Measurements from ENCODE around the gene TAF1B.
"Not testable (repeated sequence)": the region's sequence is repeated elsewhere in the genome, so short reads cannot be mapped to it uniquely, and the experiment has no call there.

TAF1B gene

DNA sequence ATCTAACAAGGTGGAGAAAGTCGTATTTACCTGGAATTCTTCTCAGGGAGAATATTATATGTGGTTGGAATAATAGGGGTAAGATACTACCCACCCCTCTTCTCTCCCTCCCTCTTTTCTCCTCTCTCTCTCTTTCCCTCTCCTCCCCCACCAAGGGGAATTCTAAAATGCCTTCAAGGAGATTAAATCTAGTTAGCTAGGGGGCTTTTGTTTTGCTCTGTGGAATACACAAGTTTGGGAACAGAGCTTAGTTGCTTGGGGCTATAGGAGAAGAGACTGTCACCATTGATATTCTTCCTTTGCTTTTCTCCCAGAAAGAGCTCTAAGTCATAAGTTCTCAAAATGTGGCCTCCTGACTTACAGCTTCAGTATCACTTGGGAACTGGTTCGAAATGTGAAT, 34.5 kb downstream of the TAF1B start:
- in situ Hi-C loops (cut with HindIII; ENCODE audit: low sequenced_read_pairs), result no loop called here

DNA sequence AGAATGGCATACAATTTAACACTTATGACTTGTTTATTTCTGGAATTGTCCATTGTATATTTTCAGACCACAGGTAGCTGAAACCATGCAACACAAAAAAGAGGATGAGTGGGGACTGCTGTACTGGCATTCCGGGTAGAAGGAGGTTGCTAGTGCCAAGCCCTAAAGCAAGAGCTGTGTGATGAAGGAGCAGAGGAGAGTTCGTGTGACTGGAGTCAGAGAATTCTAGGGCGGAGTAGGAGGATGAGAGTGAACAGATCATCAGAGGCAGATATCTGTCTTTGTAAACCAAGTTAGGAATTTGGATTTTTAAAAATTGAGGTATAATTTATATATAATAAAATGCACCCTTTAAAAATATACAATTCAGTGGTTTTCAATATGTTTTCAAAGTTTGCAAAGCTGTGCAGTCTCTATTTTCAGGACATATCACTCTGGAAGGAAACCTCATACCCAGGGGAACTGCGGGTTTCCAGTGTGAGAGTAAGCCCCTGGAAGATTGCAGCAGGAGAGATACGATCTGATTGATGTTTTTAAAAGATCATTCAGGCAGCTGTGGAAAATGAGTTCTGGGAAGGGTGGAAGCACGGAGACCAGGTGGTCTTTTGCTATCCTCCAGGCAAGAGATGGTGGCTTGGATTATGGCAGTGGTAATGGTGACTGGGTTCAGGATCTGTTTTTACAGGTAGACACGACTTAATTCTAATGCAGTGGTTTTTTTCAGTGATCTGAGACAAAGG, 36.4 kb downstream of the TAF1B start:
- in situ Hi-C loops (cut with HindIII; ENCODE audit: low sequenced_read_pairs), result no loop called here

DNA sequence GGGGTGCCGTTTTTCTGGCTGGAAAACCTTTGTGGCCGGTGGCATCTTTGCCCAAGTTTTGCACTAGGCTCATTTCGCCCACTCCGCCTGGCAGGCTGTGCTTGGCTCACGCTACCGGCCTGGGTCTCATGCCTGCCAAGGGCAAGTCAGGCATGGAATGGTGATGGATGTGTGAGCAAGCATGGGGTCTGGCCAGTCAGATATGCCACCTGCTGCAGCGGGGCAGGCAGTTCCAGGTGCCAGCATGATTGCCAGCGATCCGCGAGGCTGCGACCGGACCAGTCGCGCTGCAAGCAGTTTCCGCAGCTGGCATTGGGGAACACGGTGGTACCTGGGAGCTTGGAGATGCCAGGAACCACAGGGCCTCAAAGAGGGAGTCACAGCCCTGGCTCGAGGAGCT, 40.6 kb downstream of the TAF1B start:
- in situ Hi-C loops (cut with HindIII; ENCODE audit: low sequenced_read_pairs), result no loop called here

DNA sequence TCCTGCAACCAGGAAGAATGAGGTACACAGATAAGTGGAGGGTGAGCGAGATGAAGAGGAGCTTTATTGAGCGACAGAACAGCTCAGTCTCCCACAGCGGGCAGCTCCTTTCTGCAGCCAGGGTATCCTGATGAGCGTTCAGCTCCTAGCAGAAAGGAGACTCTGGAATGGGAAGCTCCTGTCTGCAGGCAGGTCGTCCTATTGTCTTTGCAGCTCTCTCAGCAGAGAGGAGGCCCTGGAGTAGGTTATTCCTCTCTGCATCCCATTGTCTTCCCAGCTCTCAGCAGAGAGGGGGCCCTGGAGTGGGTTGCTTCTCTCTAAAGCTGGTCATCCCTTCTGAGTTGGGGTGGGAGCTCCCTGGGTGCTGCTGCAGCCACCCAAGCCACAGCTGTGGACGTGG, 41.2 kb downstream of the TAF1B start:
- in situ Hi-C loops (cut with HindIII; ENCODE audit: low sequenced_read_pairs), result no loop called here

DNA sequence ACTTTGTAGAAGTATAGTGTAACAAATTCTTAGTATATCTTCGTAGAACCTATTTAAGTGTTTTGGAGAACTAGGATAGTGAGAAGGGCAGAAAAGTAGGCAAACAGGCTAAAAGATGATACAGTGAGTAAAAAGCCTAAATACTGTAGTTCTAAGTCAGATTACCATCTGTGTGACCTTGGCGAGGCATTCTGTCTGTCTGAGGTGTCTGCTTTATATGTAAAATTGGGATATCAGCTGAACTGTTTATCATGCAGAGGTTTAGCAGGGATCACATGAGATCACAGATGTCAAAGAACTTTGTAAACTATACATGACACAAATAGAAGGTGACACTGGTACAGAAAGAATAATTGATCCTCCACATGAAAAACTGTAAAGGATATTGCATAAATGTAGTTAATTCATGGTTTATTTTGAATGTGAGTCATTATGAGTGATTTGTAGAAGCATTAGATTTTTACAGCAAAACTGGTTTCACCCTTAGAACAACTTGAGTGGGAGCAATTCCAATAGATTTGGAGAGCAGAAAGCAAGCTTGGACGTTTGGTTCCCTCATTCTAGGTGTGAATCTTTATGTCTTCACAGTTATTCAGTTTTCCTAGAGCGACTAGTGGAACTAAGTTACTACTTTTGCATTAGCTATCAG, 41.9 kb downstream of the TAF1B start:
- in situ Hi-C loops (cut with HindIII; ENCODE audit: low sequenced_read_pairs), result no loop called here

DNA sequence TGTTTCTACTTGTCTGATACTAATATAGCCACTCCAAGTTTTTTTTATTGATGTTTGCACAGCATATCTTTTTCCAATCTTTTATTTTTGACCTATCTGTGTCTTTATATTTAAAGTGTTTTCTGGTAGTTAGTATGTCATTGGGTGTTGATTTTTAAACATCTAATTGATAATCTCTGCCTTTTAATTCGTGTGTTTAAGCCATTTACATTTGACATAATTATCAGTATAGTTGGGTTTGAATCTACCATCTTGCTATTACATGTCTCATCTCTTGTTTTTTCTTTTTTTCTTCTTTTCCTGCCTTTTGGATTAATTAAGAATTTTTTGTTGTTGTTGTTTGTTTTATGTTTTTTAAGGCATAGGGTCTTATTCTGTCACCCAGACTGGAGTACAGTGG, 44.2 kb downstream of the TAF1B start:
- in situ Hi-C loops (cut with HindIII; ENCODE audit: low sequenced_read_pairs), result no loop called here

DNA sequence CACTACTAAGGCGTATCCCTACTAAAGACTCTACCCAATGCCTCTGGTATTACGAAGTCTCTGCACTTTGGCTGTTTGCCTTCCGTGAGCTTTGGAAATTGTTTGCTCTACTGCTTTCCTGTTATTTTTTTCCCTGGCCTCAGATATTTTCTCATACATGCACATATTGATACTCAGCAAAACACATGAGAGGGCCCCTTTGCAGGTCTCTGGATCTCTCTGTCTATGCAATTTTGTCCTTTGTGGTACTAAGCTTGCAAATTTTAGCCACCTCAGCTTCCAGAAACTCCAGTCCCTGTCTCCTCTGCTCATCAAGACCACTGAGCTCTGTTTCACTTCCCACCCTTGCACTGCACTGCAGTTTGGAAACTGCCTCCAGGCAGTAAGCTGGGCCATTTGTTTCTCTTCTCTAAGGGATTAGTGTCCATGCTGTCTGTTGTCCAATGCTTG, 46.6 kb downstream of the TAF1B start:
- in situ Hi-C loops (cut with HindIII; ENCODE audit: low sequenced_read_pairs), result no loop called here

DNA sequence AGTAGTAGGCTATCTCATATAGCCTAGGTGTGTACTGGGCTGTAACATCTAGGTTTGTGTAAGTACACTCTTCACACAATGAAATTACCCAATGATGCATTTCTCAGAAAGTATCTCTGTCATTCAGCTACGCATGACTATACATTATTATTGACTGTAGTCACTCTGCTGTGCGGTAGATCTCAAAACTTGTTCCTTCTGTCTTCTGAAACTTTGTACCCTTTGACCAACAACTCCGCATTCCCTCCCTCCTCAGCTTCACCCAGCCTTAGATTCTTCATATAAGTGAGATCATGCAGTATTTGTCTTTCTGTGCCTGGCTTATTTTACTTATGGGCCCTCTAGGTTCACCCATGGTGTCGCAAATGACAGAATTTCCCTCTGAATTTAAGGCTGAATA, 49.0 kb downstream of the TAF1B start:
- in situ Hi-C loops (cut with HindIII; ENCODE audit: low sequenced_read_pairs), result no loop called here

DNA sequence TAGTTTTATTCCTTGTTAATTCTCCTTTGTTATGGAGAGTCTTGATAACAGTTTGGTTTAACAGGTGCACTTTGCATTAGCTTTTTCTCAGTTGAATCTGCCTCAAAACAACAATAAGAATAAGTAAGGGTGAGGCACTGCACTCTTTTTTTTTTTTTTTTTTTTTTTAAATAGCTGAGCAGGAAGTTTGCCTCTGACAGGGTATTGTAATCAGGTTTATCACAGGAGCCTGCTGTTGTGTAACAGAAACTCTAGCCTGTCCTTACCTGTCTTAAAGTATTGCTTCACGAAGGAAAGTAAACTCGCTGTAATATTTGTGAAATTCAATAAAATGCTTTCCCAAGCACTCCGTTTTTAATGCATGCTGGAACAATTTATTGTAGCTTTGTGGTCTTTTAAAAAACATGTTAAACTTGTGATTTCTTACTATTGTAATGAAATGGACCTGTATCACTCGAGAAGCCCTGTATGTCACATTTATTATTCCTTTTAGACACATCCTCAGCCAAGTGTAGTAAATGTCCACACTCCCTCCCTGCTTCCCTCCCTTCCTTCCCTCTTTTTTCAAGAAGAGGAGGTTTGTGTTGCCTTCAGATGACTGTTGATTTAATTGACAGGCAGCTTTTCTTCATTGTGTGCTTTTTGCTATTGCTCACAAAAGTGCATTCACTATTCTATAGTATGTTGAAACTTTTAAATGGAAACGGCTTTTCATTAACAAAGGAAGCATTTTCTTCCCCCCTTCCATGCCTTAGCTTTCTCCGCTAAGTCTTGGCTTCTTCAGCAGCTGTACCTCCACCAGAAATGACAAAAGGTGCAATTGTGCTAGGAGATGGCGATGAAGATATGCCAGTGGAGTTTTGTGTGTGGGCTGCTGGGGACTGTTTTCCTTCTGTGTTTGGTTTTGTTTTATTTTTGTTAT, 52.7 kb downstream of the TAF1B start:
- in situ Hi-C loops (cut with HindIII; ENCODE audit: low sequenced_read_pairs), result no loop called here

DNA sequence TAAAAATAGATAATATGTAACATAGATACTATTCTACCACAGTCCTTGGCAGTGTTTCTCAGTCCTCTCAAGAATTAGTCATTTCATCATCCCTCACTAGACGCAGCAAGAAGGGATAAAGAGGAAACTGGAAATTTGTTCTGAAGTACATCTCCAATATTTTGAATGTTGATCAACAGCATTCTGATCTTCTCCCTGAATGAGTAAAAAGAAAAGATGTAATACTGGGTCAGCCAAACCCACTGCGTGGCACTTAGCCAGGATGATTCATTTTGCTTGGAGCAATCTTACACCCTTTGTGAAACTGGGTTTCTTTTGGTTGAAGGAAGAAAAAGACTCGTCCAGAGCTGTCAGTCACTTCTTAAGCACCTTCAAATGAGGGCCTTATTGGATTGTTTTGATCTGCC, 54.1 kb downstream of the TAF1B start:
- in situ Hi-C loops (cut with HindIII; ENCODE audit: low sequenced_read_pairs), result no loop called here

DNA sequence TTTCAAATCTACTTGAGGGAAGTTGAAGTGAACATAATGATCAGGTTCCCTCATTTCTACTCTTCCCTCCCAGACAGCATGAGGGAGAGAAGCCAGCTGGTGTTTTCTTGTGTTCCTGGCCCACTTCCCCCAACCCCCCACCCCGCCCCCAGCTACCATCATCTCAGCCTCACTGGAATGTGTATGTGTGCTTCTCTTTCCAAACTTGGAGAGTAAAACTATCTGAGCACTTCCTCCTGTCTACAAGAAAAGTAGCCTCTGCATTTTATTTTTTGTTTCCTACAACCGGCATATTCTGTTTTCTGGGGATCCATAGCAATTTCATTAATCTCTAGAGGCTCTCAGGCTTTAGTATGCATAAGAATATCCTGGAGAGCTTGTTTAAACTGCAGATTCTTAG, 54.6 kb downstream of the TAF1B start:
- in situ Hi-C loops (cut with HindIII; ENCODE audit: low sequenced_read_pairs), result no loop called here

DNA sequence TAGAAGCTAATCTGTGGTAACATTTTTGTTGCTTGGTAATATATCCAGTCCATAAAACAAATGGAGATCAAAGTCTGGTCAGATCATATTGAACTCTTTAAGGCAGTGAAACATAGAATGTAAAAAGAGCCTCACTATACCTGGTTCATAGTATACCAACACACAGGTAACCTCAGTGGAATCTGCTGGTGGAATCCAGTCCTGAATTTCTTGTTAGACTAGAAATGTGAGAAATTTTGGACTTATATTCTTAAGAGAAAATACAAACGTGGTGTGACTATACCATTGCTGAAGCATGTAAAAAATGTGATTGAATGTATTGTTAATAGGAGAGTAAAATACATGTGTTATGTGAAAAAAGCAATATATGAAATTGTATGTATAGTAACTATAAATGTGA, 62.1 kb downstream of the TAF1B start:
- in situ Hi-C loops (cut with HindIII; ENCODE audit: low sequenced_read_pairs), result no loop called here

DNA sequence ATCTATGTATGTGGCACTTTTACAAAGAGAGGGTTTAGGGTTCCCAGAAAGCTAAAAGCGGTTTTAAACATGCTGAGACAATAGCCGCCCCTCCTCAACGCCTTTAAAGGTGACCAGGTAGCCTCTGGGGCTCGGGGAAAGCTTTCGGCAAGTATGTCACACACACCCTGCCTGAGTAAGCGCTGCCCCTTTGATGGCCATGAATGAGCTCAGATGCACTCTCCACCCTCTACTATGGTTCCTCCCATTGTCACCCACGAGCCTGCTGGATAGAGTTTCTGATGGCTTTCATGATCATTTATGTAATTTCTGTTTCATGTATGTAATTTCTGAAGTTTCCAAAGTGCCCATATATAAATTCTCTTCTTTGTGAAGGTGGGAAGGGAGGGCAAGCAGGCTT, 64.1 kb downstream of the TAF1B start:
- in situ Hi-C loops (cut with HindIII; ENCODE audit: low sequenced_read_pairs), result no loop called here

DNA sequence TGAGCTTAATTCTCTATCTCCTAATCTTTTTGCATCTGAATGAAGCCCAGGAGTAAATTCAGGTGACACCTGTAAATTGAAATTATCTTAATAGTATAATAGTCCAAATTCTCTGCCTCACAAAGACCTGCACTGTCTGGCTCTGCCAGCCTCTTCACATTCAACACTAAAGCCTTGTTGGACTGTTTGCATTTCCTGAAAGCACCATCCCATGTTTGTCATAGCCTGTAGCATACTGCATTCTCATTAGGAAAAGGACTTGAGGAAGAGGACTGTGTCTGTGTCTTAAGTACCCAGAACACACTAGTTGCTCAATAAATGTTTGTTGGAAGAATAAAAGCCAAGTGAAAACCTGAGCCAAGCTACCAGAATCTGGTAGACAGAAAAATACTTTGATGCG, 65.4 kb downstream of the TAF1B start:
- in situ Hi-C loops (cut with HindIII; ENCODE audit: low sequenced_read_pairs), result no loop called here

DNA sequence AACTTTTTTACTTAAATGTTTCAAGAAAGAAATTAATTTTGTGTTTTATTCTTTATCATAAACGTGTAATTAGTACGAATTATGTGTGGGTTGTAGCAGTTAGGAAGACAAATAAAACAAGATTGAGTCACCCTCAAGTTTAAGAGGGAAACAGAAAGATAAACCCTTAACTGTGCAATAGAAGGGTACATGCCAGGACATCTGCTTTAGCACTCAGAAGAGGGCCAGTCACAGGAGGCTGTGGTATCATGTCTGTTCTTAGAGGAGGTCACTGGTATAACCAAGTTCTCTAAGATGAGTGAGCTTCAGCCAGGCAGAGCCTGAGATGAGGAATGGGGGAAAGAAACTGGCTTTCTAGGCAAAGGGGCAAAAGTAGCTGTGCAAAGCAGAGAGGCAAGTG, 65.8 kb downstream of the TAF1B start:
- in situ Hi-C loops (cut with HindIII; ENCODE audit: low sequenced_read_pairs), result no loop called here

DNA sequence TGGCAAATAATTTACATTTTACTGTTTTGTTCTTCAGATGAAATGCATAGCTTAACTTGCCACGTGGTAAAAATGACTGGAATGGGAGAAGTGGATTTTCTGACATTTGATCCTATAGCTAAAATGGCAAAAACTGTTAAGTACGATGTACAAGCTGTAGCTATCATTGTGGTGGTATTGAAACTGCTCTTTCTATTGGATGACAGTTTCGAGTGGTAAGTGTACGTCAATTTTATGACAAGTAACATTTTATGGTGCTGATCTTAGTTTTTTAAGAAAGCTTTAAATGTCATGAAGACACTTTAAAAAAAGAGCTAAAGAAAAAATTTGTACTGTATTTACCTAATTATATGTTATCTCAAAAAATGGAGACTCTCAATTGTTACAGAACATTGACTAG, 67.4 kb downstream of the TAF1B start:
- in situ Hi-C loops (cut with HindIII; ENCODE audit: low sequenced_read_pairs), result loop anchor here (10.0 kb wide), 1 partner anchor 54 kb away; no protein-coding TSS in a partner anchor

DNA sequence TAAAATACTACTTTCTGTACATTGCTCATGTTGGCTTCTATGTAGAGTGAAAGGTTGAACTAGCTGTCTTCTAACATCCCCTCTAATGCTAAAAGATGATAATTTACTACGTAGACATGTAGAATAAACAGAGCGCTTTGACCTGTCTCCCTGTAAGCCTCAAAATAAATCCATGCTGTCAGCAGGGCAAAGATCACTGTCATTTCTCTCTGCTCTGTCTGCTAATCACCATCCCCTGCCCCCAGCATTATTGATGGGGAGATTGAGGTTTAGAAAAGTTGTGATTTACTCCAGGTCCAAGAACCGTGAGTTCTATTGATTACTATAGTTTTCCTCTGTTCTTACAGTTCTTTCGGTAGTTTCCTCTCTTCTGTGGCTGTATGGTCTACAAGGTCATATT, 69.2 kb downstream of the TAF1B start:
- in situ Hi-C loops (cut with HindIII; ENCODE audit: low sequenced_read_pairs), result loop anchor here (10.0 kb wide), 1 partner anchor 52 kb away; no protein-coding TSS in a partner anchor

DNA sequence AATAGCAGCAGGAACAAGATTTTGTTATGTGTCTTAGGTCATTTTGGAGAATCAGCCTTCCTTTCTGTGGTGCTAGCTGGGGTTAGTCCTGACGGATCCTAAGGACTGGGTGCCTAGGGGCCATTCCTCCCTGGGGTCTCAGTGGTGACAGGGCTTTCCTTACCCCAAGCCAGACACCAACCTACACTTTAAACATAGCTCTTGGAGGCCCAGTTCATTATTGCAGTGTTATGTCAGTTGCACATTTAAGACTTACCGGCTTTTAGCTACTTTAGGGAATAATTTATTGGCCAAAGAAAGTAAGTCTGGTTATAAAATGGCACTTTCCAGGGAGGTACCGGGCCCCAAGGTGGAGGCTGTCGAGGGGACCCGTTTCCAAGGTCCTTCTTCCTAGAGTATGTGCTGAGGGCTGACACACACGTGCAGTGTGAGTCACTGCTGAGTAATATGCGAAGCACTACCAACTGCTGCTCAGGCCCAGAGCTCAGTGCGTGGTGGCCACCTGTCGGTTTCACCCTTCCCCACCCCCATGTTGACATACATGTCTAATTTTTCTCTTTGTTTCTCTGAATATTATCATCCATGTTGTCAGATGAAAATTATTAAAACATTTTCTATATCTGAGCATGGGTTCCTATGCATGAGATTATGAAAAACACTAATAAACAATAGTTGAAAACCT, 71.3 kb downstream of the TAF1B start:
- in situ Hi-C loops (cut with HindIII; ENCODE audit: low sequenced_read_pairs), result loop anchor here (10.0 kb wide), 1 partner anchor 50 kb away; no protein-coding TSS in a partner anchor

DNA sequence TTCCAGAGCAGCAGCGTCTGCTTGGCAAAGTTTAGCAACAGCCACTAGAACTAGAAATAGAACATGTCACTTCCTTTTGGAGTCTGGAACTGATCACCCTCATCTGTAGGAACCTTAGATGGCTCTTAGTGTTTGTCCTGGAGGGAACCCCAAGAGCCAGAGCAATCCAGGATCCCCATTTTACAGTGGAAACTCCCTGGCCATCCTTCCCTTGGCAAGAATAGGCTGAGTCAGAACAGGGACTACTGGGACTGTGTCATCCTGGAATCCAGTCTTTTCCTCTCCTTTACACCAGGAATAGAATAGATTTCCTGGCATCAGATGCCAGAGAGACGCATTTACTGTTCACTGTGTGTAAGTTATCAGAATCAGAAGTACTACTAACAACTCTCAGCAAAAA, 75.0 kb downstream of the TAF1B start:
- in situ Hi-C loops (cut with HindIII; ENCODE audit: low sequenced_read_pairs), result loop anchor here (10.0 kb wide), 1 partner anchor 47 kb away; no protein-coding TSS in a partner anchor

DNA sequence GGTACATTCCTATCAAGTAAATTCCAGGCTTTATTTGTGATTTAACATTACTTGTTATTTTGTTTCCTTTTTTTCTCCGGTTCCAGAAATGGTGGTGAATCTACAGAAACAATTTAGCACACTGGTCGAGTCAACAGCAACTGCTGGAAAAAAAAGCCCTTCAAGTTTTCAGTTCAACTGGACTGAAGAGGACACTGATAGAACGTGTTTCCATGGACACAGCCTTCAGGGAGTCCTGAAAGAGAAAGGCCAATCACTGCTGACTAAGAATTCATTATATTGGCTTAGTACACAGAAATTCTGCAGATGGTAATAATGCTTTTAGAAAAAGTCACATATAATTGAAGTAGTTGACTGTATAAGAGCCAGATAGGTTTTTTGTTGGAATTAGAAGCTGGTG, 76.2 kb downstream of the TAF1B start:
- in situ Hi-C loops (cut with HindIII; ENCODE audit: low sequenced_read_pairs), result loop anchor here (10.0 kb wide), 1 partner anchor 45 kb away; no protein-coding TSS in a partner anchor

DNA sequence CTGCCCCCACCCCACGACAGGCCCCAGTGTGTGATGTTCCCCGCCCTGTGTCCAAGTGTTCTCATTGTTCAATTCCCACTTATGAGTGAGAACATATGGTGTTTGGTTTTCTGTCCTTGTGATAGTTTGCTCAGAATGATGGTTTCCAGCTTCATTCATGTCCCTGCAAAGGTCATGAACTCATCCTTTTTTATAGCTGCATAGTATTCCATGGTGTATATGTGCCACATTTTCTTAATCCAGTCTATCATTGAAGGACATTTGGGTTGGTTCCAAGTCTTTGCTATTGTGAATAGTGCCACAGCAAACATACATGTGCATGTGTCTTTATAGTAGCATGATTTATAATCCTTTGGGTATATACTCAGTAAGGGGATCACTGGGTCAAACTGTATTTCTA, 83.7 kb downstream of the TAF1B start:
- in situ Hi-C loops (cut with HindIII; ENCODE audit: low sequenced_read_pairs), result not testable (repeated sequence)
